Measurements from ENCODE around the gene MDM2. TPM values are rescaled to one million over a fixed set of nuclear protein-coding genes. Genes with fewer than 3 reads are reported as not detected.

MDM2 gene
- total RNA-seq, 2 donors from 2014 or later, result 36.1 to 95.6 TPM

DNA sequence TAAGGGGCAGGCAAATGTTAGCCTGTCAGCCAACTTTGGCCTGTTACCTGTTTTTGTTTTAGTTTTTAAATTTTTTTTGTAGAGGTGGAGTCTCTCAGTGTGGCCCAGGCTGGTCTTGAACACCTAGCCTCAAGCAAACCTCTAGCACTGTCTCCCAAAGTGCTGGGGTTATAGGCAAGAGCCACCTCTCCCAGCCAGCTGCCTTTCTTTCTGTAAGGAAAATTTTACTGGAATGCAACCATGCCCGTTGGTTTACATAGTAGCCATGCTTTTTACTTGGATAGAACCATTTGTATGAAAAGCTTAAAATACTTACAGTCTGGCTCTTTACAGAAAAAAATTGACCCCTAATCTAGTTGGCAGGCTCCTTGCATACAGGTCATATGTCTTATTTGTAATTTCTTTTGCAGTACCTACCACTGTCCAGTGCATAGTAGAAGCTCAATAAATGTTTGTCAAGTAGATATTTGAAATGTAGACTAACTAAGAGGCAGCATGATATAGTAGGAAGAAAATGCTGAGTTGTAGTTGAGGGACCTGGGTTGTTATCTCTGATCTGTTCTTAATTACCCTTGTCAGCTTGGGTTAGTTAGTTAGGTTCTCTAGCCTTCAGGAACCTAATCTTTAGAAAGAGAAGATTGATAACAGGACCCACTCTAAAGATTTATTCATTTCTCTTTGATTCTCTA is 4.7 kb downstream of the MDM2 start:
- no peaks in the 10 kb centered on the region for H3K9me3 ChIP-seq
- H3K27me3 ChIP-seq (replicated peaks; ENCODE audit: insufficient read depth), result no peaks in the 10 kb centered on the region
- H3K4me3 ChIP-seq, result no peak overlapping the region
- TF ChIP-seq, protein P1, sequence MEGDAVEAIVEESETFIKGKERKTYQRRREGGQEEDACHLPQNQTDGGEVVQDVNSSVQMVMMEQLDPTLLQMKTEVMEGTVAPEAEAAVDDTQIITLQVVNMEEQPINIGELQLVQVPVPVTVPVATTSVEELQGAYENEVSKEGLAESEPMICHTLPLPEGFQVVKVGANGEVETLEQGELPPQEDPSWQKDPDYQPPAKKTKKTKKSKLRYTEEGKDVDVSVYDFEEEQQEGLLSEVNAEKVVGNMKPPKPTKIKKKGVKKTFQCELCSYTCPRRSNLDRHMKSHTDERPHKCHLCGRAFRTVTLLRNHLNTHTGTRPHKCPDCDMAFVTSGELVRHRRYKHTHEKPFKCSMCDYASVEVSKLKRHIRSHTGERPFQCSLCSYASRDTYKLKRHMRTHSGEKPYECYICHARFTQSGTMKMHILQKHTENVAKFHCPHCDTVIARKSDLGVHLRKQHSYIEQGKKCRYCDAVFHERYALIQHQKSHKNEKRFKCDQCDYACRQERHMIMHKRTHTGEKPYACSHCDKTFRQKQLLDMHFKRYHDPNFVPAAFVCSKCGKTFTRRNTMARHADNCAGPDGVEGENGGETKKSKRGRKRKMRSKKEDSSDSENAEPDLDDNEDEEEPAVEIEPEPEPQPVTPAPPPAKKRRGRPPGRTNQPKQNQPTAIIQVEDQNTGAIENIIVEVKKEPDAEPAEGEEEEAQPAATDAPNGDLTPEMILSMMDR (IDR thresholded peaks at IDR 0.05), result no peak
- TF ChIP-seq POLR2AphosphoS5 (IDR thresholded peaks at IDR 0.05), result no peak
- no peak for TF ChIP-seq POLR2A (IDR thresholded peaks at IDR 0.05)
- no peak for DNase-seq (ENCODE audit: low spot score)
- intact Hi-C loops (cut with DNase I), result no loop called here
- WGBS, result 56% methylated on average over 1 of the region's 1 CpG
- H3K4me1 ChIP-seq (replicated peaks), result peaks cover 8% of the 10 kb centered on the region
- no peak overlapping the region for H3K27ac ChIP-seq
- H3K36me3 ChIP-seq, result no peaks in the 10 kb centered on the region

DNA sequence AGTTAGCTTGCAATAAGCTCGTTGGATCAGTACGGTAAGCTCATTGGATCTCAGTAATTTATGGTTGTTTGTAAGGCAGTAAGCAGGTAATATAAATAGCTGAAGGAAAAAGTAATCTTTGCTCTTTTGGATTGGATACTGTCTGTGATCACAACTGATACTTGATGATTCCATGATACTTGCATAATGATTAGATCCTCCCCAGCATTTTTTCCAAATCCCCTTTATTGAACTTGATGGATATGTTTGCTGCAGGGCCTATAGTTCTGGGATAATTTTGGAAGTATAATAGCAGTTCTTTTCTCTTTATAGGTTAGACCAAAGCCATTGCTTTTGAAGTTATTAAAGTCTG is 5.2 kb downstream of the MDM2 start:
- intact Hi-C loops (cut with DNase I), result no loop called here
- no peak for DNase-seq (ENCODE audit: low spot score)
- H3K9me3 ChIP-seq, result no peaks in the 10 kb centered on the region
- no peak overlapping the region for H3K27ac ChIP-seq
- no peaks in the 10 kb centered on the region for H3K27me3 ChIP-seq (replicated peaks; ENCODE audit: insufficient read depth)
- WGBS, result 38% methylated on average over 2 of the region's 2 CpGs
- no peak for TF ChIP-seq POLR2A (IDR thresholded peaks at IDR 0.05)
- TF ChIP-seq POLR2AphosphoS5 (IDR thresholded peaks at IDR 0.05), result no peak
- TF ChIP-seq, protein P1 (IDR thresholded peaks at IDR 0.05), result no peak
- H3K4me3 ChIP-seq, result no peak overlapping the region
- no peaks in the 10 kb centered on the region for H3K36me3 ChIP-seq
- peaks cover 8% of the 10 kb centered on the region for H3K4me1 ChIP-seq (replicated peaks)

DNA sequence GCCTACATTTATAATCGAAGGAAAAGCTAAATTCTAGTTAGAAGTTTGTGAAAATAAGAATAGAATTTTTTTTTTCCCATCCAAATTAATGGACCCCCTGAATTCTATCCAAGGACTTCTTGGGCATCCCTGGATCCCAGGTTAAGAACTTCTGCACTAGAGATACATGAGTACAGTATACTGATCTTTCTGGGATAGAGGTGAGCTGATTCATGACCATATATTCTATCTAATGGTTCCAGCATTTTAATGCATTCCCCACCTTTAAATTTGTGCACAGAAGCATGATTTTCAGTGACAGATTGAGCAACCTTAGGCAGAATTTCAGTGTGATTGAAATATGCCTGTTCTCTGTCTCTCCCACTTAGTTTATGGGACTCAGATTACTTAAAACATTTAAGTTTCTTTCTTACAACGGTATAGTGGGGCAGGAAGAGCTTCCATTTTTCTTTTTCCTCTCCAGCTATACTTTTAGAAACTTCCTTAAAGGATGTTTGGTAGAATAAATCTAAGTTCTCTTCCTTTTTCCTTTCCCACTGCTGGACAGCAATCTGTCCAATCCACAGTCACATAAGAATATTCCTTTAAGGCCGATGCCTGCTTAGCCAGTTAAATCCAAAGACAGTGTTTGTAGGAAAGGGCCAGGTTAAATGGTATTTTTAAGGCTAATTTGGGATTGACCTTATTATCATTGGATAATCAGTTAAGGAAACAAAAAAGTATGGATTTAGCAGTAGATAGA is 6.7 kb downstream of the MDM2 start:
- no peaks in the 10 kb centered on the region for H3K27me3 ChIP-seq (replicated peaks; ENCODE audit: insufficient read depth)
- DNase-seq (ENCODE audit: low spot score), result no peak
- peaks cover 0 to under 1% of the 10 kb centered on the region in 2 donors for H3K36me3 ChIP-seq
- WGBS, result 68% methylated on average over 3 of the region's 3 CpGs
- peaks cover 8% of the 10 kb centered on the region for H3K4me1 ChIP-seq (replicated peaks)
- H3K9me3 ChIP-seq, result no peaks in the 10 kb centered on the region
- H3K4me3 ChIP-seq, result no peak overlapping the region
- no peak overlapping the region for H3K27ac ChIP-seq
- intact Hi-C loops (cut with DNase I), result no loop called here
- TF ChIP-seq, protein P1 (IDR thresholded peaks at IDR 0.05), result no peak
- TF ChIP-seq POLR2AphosphoS5 (IDR thresholded peaks at IDR 0.05), result no peak
- no peak for TF ChIP-seq POLR2A (IDR thresholded peaks at IDR 0.05)

DNA sequence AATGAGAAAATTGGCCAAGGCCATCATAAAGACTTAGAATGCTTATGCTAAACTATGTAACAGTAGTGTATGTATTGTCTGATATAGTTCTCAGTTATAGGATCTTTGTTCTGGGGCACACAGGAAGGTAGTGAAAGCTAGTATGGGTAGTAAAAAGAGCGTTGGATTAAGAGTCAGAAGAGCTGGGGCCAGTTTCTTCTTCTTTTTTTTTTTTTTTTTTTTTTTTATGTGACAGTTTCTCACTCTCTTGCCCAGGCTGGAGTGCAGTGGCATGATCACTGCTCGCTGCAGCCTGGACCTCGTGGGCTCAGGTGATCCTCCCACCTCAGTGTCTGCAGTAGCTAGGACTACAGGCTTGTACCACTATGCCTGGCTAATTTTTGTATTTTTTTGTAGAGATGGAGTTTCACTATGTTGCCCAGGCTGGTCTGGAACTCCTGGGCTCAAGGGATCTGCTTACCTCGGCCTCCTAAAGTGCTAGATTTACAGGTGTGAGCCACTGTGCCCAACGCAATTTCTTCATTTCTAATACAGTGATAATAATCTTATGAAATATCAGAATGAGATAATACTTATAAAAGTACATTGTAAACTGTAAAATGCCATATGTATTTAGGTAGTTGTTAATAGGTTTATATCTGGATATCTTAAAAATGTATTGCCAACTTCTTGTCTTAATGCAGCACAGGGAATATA is 7.4 kb downstream of the MDM2 start:
- WGBS, result 34% methylated on average over 5 of the region's 5 CpGs
- Histone ChIP-seq H3K4me1 (replicated peaks) (peaks cover 8% of the 10 kb centered on the region), H3K27me3 (replicated peaks; ENCODE audit: insufficient read depth) (no peaks in the 10 kb centered on the region), H3K36me3 (peaks cover 0 to 4% of the 10 kb centered on the region in 2 donors), H3K4me3 (no peak overlapping the region), H3K27ac (no peak overlapping the region), H3K9me3 (no peaks in the 10 kb centered on the region)
- intact Hi-C loops (cut with DNase I), result no loop called here
- no peak for DNase-seq (ENCODE audit: low spot score)
- TF ChIP-seq POLR2AphosphoS5 (IDR thresholded peaks at IDR 0.05) (no peak), POLR2A (IDR thresholded peaks at IDR 0.05) (no peak)
- TF ChIP-seq, protein P1 (IDR thresholded peaks at IDR 0.05), result no peak
